ENCODE data around the gene MICAL3. TPM values are rescaled to one million over a fixed set of nuclear protein-coding genes. Genes with fewer than 3 reads are reported as not detected.

The MICAL3 gene
- polyA plus RNA-seq, 3 donors = 24.6 to 46.6 (median 46.0) TPM

DNA sequence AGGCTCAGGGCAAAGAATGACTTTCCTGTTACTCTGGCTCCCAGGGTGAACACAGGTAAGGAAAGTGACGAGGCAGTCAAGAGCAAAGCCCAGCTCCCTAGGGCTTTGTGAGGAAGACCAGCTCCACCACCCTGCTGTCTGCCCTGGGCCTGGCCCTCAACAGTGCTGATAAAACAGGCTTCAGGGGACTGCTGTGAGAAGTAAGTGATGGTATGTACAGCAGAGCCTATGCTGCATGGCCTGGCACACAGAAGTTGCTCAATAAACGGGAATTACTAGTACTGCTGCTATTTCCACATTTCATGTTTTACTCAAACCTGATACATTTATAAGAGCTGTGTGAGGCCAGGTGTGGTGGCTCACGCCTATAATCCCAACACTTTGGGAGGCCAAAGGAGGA, 50.3 kb downstream of the MICAL3 start:
- DNase-seq = no peak

DNA sequence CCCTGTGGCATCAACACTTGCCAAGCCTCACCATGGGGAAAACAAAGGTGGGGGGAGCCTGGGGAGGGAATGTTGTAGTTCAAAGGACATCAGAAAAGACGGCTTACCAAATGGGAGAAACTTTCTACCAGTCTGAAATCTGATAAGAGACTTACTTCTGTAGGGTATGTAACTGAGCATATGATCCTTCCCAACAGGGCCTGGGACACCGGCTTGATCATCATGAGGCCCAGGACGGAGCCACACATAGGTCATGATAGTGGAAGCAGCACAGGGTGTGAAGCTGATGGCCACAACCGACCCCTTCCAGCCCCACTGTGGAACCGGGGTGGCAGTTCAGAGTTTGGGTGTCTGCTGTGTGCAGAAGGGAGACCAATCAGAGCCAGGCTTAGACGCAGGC, 51.1 kb downstream of the MICAL3 start:
- no peak for DNase-seq

DNA sequence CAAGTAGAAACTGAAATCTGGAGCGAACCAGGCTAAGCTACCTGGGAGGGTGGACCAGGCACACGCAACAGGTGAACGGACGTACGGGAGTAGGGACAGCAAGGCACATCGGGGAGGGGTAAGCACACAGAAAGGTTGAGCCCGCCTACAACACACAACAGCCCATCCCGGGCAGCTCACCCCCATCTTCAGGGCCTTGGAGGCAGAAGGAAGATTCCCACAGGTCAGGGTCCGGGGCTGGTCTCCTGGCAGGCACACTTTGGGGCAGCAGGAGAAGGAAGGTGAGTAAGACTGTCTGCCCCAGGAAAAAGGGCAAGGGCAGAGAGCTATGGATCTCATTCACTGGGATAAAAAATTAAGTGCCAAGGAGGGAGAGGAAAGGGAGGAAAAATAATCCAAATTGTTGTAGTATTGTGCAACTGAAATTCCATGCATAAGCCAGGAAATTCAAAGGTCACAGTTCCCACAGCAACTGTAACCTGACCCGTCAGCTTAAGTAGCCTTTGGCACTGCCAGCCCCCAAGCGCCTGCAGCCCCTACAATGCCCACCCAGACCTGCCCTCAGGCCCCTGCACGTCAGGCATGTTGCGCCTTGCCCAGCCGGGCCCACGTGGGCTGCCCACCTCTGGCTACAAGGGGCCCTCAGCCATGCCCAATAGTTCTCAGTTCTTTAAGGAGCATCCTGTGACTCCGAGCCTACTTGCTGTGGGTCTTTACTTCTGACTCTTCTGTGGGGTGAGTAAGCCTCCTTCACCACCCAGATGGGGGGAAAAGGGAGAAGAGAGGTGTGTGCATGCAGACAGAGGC, 51.8 kb downstream of the MICAL3 start:
- no peak for DNase-seq

DNA sequence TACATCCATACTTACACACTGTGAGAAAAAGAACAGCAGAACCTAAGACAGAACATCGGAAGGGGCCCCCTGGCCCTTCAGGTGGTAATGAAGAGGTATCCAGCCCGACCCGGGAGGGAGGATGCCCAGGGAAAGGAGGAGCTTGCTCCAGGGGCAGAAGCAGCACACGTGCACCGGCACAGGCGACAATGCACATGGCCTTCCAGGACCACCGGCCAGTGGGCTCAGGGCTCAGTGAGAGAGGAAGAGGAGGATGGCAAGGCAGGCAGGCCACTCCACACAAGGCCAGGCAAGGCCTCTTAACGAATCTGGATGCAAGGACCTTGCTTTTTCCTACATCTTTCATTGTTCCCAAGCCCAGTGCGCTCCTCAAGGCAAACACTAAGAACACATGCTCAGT, 52.6 kb downstream of the MICAL3 start:
- no peak for DNase-seq

DNA sequence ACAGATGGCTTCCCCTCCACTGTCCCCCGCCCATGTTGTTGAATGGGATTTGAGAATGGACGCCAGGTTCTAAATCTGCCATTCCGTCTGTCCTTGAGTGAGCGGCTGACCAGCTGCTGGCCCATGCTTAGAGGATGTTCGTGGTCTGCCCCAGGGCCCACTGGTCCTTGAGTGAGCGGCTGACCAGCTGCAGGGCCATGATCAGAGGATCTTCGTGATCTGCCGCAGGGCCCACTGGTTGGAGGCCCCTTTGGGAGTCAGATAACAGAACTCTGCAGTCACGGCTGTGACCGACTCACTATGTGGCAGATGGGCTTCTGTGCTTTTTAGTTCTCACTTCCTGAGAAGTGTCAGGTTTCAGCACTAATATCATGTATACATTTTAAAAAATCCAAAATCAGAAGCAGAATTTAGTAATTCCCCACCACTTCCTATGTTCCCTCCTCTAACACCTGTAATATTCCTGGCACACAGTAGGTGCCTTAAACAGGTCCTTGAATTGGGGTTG, 54.1 kb downstream of the MICAL3 start:
- no peak for DNase-seq

DNA sequence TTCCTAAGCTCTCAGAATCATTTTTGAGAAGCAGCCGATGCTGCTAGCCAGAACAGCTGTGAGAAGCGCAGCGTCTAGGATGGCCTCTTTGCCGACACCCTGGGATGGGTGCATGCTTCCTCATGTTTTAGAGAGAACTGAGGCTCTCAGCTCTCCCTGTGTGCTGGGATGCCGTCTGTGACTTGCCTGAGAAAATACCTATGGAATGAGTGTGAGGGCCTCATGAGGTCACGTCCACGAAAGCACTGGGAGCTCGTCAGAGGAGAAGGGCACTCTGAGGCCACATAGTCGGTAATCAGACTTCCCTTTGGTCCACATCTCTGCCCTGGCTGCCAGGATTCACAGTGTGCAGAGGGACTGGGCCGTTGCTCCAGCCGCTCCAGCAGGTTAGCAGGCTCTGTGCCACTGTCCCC, 54.7 kb downstream of the MICAL3 start:
- DNase-seq = no peak

DNA sequence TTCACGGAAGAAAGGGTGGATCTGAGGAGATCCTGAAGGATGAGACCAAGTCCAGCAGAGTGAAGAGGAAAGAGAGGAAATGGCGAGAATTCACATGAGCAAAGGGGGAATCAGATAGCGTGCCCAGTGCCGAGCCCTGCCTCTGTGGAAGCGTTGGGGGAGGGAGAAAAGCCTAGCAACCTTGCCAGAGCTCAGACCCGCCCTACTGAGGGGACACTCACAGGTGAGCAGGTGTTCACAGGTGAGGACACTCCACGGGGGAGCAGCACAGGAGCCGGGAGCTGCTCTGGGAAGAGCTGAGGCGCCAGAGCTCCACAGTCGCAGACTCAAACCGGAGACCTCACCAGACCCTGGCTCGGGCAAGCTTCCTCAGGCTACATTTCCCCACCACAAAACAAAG, 56.2 kb downstream of the MICAL3 start:
- no peak for DNase-seq

DNA sequence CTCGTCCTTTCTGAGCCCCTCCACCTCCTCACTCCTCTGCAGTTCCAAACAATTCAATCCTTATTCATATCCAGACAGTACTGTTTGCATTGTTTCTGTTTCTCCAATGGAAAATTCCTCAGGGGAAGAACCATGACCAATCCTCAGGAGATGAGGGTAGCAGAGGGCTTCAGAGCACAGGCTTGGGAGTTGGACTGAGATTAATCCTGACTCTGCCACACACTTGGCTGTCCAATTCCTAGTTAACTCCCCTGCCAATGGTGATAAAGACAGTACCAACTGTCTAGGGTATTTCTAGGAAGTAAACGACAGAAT, 58.0 kb downstream of the MICAL3 start:
- no peak for DNase-seq

DNA sequence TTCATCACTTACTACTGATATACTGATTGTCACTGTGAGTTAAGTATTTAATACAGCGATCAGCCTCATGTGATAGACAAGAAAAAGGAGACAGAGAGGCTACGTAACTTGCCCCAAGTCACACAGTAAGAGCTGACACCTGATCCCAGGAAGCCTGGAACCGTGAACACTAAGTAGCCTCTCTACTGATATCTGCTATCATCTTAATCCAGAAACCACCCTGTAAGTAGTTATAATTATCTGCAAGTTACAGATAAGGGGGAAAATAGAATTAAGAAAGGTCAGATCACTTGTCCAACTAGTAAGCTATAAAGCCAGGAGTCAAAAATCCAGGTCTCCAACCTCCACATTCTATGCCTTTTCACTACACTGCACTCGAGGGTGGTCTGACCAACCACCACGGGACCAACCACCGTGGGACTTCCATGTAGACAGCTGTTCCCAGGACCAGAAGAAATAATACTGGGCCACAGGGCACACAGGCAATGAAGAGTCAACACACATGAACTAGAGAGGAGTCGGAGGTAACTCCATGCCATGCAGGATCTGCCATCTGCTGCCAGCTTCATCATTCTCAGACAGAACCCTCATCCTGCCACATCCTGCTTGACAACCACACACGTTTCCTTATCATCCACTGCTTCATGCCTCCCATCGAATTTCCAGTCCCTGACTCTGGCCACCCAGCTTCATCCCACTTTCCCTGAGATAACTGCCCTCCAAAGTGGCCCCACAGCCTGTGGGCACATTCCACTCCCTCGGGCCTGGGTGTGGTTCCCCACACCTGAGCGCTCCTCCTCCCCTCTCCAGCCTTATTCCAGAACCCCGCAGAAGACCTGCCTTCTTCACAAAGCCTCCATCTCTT, 58.6 kb downstream of the MICAL3 start:
- no peak for DNase-seq

DNA sequence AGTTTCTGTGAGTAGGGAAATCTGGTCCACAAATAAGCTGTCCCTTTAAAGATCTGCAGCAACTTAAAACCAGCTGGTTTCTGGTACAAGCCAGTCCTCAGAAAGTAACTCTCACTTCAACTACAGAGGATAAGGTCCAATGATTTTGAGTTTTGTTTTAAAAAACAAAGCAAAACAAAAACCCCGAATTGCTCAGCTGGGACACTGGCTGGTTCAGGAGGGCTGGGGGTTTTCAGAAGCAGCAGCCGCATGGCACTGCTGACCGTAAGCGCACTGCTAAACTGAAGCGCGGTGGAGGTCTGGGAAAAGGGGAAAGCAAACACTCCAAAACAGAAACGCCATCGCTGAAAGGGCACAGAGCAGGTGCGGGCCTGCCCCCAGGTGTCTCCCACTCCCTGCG, 59.7 kb downstream of the MICAL3 start:
- no peak for DNase-seq

DNA sequence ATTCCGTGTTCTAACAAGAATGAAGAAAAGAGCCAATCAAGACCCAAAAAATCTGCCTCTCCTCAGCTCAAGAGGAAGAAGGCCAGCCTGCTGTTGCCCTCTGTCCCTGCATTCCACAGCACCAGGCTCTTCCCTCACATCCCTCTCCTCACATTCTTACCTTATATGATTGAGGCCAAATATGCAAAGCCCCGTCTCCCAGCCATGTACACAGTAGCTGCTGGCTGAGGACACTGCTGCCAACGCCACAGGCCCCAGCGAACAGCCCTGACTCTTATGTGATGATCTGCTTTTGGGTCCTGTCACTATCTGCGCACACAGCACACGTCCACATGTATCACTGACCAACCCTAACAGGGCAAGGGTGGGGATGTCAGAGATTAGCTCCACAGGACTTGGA, 60.2 kb downstream of the MICAL3 start:
- no peak for DNase-seq

DNA sequence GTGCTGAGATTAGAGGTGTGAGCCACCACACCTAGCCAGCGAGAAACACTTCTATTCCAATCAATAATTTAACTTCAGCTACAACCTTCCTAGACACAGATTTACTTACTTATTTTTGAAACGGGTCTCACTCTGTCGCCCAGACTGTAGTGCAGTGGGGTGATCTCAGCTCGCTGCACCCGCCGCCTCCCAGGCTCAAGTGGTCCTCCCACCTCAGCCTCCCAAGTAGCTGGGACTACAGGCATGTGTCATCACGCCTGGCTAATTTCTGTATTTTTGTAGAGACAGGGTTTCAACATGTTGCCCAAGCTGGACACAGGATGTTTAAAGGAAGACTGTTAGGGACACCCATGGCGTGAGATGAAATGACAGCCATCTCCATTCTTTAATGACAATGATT, 61.3 kb downstream of the MICAL3 start:
- DNase-seq = no peak

DNA sequence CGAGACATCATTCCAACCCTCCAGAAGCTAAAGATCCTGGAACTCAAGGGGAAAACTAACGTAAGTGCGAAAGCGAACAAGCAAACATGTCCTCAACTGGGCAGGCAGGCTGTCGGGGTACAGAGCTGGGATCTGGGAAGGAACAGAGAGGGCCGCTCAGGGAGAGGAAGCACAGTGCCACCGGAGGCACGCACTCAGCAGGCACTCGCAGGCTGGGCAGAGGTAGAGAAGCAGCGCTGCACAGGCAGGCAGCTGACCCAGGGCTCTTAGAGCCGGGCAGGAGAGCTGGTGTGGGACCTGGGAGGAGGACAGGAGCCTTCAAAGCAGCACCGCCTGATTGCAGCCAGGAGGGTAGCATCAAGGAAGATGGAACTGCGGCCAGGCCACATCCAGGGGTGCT, 62.2 kb downstream of the MICAL3 start:
- DNase-seq = no peak

DNA sequence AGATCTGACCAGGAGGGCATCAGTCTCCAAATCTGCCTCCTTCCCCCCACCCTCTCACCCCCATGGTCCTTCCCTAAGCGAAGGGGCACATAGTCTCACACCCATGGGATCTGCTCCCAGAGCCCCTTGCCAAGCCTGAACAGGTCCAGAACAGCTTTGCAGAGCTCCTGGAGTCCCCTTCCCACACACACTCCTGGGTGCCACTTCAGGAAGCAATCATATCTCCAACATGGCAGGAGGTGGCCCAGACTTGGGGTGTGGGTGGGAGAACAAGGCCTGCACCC, 63.0 kb downstream of the MICAL3 start:
- no peak for DNase-seq

DNA sequence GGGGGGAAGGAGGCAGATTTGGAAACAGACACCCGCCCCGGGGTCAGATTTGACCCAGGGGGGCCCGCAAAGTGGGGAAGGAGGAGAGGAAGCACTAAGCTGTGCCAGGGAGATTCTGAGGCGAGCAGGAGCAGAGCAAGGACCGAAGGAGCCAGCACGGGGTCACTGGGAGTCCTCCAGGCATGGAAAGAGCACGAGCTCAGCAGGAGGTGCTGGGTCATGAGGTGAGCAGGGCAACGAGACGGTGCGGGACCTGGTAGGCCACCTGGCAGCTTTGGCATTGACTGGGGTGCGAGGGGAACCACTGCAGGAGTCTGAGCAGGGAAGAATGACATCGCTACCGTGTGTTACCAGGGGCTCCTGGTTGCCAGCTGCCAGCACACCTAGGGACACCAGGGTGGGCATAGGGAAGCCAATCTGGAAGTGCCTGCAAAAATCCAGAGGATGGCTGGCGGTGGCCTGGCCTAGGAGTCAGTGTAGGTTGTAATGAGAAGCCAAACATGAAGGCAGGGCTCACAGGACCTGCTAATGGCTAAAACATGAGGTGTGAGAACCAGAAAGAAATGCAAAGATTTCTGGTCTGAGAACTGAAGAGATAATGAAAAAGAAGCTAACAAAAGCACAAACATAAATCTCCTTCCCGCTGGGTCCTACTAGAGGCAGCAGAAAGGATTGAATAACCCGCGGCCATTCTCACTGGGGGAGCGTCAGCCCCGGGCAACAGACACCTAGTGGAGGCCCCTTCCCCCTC, 63.5 kb downstream of the MICAL3 start:
- DNase-seq = no peak

DNA sequence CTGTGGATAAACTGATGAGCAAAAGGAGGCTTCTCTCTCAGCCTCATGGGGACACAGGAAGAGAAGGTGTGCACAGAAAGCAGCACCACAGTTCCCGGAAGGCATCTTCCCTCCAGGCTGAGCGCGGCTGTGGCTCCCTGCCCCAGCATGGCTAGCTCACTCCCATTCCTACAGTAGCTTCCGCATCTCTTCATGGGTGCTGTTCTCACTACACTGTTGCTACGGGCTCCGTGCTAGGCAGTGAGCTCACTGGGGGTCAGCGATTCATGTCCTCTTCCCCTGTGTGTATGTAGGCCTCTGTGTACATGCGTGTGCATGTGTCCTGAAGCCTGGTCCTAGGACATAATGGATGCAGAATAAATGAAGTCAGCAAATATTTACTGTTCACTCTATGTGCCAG, 64.3 kb downstream of the MICAL3 start:
- no peak for DNase-seq

DNA sequence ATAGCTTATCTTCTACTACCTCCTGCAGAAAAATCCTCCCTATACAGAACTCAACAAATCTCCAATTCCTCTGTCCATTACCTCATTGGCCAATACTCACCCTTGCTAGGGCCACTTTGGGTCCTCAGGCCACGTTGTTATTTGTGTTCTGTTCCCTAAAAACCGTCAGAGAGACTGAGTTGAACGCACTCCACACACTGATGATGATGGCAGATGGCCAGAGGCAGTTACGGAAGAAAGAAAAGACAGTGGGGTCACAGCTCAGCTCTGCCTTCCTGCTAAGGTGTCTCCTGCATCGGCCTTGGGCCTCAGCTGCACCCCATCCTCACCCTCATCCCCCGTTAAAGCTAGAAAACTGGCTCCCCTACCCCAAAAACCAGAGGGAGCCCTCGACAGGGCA, 66.2 kb downstream of the MICAL3 start:
- no peak for DNase-seq

DNA sequence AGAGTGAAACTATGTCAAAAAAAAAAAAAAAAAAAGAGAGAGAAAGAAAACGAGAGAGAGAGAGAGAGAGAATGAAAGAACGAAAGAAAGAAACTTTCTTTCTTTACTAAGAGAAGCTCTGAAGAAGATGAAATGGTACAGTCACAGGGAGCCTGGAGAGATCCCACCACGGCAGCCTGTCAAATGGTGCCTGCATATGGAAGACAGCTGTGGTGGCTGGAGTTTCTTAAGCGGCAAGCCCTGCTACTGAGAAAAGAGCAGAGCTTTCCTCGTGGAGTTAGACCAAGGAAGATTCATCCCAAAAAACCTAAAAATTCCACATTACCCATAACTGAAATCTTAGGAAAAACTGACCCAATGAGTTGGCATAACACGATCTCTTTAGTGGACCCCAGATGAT, 66.7 kb downstream of the MICAL3 start:
- no peak for DNase-seq

DNA sequence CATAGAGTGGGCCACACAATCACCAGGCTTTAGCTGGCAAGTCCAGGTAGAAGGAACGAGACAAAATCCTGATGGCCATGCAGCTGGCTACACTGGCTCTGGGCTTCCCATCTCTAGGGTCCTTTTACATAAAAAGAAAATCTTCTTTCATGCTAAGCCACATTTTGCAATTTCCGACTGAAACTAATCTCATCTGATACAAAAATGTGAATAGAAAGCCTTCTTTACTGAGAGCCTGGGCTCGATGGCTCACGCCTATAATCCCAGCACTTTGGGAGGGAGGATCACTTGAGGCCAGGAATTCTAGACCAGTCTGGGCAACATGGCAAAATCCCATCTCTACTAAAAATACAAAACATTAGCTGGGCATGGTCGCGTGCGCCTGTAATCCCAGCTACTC, 67.2 kb downstream of the MICAL3 start:
- no peak for DNase-seq

DNA sequence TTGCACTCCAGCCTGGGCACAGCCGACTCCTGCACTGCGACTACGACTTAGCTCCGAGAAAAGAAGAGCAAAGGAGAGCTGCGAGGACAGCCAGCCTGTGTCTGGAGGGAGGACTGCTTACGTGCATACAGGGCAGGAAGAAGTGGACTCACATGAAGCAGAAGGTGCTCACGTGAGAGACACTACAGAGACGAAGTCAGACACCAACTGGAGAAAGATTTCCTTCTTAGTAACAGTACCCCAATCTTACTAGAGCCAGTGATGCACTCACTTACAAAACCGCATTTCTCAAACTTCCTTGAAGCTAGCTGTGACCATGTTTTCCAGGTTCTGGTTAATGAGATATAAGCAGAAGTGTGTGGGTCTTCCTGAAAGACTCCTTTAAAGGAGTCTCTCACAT, 67.7 kb downstream of the MICAL3 start:
- DNase-seq = no peak

DNA sequence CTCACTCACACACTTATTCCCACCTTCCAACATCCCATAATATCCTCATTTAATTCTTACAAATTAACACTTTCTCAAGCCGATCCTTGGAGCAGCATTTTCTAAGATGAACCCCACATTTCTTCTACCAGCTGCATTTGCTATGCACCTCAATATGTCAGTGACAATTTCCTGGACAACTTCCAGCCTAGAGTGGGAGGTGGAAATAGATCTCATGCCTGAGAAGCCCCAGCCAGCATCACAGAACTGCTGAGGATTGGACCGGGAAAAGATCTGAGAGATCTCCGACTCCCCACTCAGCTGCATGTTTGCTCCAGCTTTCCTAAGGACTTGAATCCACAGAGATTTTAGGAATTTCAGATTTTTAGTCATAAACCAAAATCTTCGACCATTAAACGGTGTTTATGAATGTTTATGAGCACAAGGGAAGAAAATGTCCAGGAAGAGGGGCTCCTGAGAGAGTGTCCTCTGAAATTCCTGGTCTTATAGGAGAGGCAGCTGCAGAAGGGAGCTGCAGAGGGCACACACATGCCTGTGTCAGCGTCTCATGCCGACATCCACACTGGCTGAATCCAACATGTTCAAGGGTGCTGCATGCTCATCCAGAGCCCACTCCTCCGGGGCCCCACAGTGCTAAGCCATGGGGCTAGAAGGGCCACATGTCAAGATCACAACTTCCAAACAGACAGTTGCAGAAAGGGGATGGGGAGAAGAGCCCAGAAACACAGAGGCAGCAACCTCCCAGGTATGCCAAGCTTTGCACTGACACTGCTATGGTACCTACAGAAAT, 68.6 kb downstream of the MICAL3 start:
- DNase-seq = no peak
